ENCODE measurements around the gene SIAH2. TPM values are rescaled to one million over a fixed set of nuclear protein-coding genes. Genes with fewer than 3 reads are reported as not detected.

Gene SIAH2, protein sequence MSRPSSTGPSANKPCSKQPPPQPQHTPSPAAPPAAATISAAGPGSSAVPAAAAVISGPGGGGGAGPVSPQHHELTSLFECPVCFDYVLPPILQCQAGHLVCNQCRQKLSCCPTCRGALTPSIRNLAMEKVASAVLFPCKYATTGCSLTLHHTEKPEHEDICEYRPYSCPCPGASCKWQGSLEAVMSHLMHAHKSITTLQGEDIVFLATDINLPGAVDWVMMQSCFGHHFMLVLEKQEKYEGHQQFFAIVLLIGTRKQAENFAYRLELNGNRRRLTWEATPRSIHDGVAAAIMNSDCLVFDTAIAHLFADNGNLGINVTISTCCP
- total RNA-seq: 23.0 TPM
- long read RNA-seq, transcript SIAH2-201 (2 exons, 2,517 nt): major isoform, 87 of 96 reads
- long read RNA-seq, partial matches to known transcripts: 4 of 96 reads
- long read RNA-seq, other reads (novel, unspliced or antisense): 5 of 96 reads

GRCh38 chr3:150763122-150763840, at the start of gene SIAH2:
SIAH2 (minus strand) TSS chr3:150763169; CDS start chr3:150762849, 320 bp downstream.
- intact Hi-C loops (cut with micrococcal nuclease): no loop called here
- Histone ChIP-seq H3K36me3 (peaks cover 6% of the 10 kb centered on the region), H3K27ac (replicated peaks) (peak within 1 kb of the TSS; percentile 99), H3K4me3 (peak within 1 kb of the TSS; percentile 88), H3K27me3 (ENCODE audit: low read depth) (no peaks in the 10 kb centered on the region), H3K4me1 (peaks cover 56% of the 10 kb centered on the region), H3K9me3 (replicated peaks) (no peaks in the 10 kb centered on the region)
- DNase-seq: peak; percentile 93
- TF ChIP-seq, protein P1, sequence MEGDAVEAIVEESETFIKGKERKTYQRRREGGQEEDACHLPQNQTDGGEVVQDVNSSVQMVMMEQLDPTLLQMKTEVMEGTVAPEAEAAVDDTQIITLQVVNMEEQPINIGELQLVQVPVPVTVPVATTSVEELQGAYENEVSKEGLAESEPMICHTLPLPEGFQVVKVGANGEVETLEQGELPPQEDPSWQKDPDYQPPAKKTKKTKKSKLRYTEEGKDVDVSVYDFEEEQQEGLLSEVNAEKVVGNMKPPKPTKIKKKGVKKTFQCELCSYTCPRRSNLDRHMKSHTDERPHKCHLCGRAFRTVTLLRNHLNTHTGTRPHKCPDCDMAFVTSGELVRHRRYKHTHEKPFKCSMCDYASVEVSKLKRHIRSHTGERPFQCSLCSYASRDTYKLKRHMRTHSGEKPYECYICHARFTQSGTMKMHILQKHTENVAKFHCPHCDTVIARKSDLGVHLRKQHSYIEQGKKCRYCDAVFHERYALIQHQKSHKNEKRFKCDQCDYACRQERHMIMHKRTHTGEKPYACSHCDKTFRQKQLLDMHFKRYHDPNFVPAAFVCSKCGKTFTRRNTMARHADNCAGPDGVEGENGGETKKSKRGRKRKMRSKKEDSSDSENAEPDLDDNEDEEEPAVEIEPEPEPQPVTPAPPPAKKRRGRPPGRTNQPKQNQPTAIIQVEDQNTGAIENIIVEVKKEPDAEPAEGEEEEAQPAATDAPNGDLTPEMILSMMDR (IDR thresholded peaks at IDR 0.05; ENCODE audit: borderline replicate concordance): no peak

DNA sequence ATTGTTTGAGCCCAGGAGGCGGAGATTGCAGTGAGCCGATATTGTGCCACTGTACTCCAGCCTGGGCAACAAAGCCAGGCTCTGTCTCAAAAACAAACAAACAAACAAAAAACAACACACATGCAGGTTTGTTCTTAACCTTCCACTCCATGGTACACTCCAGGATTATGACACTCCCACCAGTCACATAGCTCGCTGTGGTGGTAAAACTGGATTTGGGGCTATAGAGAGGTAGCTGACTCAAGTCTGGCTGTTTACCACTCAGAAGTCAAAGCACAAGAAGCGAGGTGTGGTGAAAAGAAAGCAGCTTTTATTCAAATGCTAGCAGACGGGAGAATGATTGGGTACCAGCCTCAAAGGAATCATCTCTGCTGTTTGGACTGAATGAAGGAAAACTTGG, 49.0 kb upstream of the SIAH2 start:
- TF ChIP-seq, protein P1 (IDR thresholded peaks at IDR 0.05; ENCODE audit: borderline replicate concordance): no peak
- Histone ChIP-seq H3K9me3 (replicated peaks) (no peaks in the 10 kb centered on the region), H3K27me3 (ENCODE audit: low read depth) (no peaks in the 10 kb centered on the region), H3K4me1 (no peaks in the 10 kb centered on the region), H3K27ac (replicated peaks) (no peak overlapping the region), H3K36me3 (no peaks in the 10 kb centered on the region), H3K4me3 (no peak overlapping the region)
- intact Hi-C loops (cut with micrococcal nuclease): no loop called here
- no peak for DNase-seq

DNA sequence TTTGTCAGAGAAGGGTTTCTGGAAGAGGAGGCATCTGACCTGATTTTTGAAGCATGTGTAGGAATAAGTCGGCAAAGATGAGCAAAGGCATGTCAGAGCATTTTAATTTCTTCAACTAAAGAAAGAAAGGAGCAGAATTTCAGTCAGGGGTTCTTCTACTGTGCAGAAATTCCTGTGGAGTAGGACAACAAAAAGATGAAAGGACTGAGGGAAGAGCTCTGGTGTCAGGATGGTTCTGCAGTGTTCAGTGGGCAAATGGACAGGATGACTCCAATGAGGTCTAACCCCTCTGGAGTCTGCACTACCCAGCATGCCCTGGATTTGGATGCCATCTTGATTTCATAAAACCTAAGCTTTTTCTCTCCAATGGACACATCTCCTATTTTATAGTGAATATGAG, 47.7 kb upstream of the SIAH2 start:
- intact Hi-C loops (cut with micrococcal nuclease): no loop called here
- DNase-seq: no peak
- no peak overlapping the region for H3K27ac ChIP-seq (replicated peaks)
- H3K4me1 ChIP-seq: no peaks in the 10 kb centered on the region
- no peak overlapping the region for H3K4me3 ChIP-seq
- no peaks in the 10 kb centered on the region for H3K27me3 ChIP-seq (ENCODE audit: low read depth)
- TF ChIP-seq, protein P1 (IDR thresholded peaks at IDR 0.05; ENCODE audit: borderline replicate concordance): no peak
- H3K9me3 ChIP-seq (replicated peaks): no peaks in the 10 kb centered on the region
- H3K36me3 ChIP-seq: no peaks in the 10 kb centered on the region

DNA sequence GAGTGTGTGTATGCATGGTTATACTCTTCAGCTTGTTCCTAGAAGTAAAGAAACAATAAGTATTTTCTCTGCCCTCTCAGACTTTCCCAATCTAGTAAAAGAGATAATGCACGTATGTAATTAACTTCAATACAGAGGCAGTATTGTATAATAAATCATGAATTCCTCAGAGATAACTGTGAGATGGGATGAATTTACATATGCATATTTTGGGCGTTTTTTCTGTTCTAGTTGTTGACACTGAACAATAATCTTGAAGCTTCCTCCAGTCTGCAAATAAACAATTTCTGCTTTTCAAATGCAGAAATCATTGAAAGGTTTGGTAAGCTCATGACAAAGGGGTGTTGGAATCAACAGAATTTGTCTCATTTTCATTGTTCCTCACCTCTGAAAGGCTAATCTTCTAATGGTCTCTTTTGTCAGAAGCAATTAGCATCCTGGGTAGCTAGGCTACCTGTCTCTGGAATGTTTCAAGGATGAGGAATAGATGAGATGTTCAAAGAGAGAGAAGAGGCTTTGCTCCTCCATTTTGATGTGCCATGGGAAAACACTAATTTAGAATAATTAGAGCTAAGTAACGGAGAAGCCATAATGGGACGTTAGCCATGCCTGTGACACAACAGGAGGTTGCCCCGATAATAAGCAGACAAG, 43.3 kb upstream of the SIAH2 start:
- TF ChIP-seq, protein P1 (IDR thresholded peaks at IDR 0.05; ENCODE audit: borderline replicate concordance): no peak
- no peak overlapping the region for H3K4me3 ChIP-seq
- intact Hi-C loops (cut with micrococcal nuclease): no loop called here

GRCh38 chr3:150805354-150805753, 42.4 kb upstream of the SIAH2 start:
- TF ChIP-seq, protein P1 (IDR thresholded peaks at IDR 0.05; ENCODE audit: borderline replicate concordance): no peak
- intact Hi-C loops (cut with micrococcal nuclease): no loop called here
- H3K27me3 ChIP-seq (ENCODE audit: low read depth): peaks cover 31% of the 10 kb centered on the region
- no peaks in the 10 kb centered on the region for H3K36me3 ChIP-seq
- no peak for DNase-seq
- H3K4me3 ChIP-seq: no peak overlapping the region
- H3K27ac ChIP-seq (replicated peaks): no peak overlapping the region
- no peaks in the 10 kb centered on the region for H3K9me3 ChIP-seq (replicated peaks)
- H3K4me1 ChIP-seq: no peaks in the 10 kb centered on the region

More for the DNA sequence above, 43.3 kb upstream of the SIAH2 start:
- peaks cover 21% of the 10 kb centered on the region for H3K27me3 ChIP-seq (ENCODE audit: low read depth)
- no peak overlapping the region for H3K27ac ChIP-seq (replicated peaks)
- H3K36me3 ChIP-seq: no peaks in the 10 kb centered on the region
- DNase-seq: no peak
- no peaks in the 10 kb centered on the region for H3K9me3 ChIP-seq (replicated peaks)
- H3K4me1 ChIP-seq: no peaks in the 10 kb centered on the region

Measured in left ventricle myocardium inferior (tissue), 1 donor.